ENCODE data around the gene GK2. TPM values are rescaled to one million over a fixed set of nuclear protein-coding genes. Genes with fewer than 3 reads are reported as not detected.

The GK2 gene
- total RNA-seq: 1 to 10 TPM in 1 of 2 donors, not detected in 1; 3.9 TPM

- WGBS: 95% methylated on average over 16 of the region's 16 CpGs
These were observed at the start of gene GK2 for GRCh38 chr4:79408063-79408462. Gene GK2, minus strand, starts transcription at chr4:79408228. Its CDS starts 28 bp downstream, at chr4:79408200.

GRCh38 chr4:79455216-79455615 lies 47.2 kb upstream of the GK2 start:
- Histone ChIP-seq H3K27ac (no peak overlapping the region), H3K36me3 (no peaks in the 10 kb centered on the region), H3K4me3 (no peak overlapping the region), H3K27me3 (replicated peaks; ENCODE audit: insufficient read depth) (no peaks in the 10 kb centered on the region), H3K4me1 (replicated peaks) (no peaks in the 10 kb centered on the region), H3K9me3 (no peaks in the 10 kb centered on the region)
- TF ChIP-seq POLR2A (IDR thresholded peaks at IDR 0.05): no peak
- TF ChIP-seq, protein P1, sequence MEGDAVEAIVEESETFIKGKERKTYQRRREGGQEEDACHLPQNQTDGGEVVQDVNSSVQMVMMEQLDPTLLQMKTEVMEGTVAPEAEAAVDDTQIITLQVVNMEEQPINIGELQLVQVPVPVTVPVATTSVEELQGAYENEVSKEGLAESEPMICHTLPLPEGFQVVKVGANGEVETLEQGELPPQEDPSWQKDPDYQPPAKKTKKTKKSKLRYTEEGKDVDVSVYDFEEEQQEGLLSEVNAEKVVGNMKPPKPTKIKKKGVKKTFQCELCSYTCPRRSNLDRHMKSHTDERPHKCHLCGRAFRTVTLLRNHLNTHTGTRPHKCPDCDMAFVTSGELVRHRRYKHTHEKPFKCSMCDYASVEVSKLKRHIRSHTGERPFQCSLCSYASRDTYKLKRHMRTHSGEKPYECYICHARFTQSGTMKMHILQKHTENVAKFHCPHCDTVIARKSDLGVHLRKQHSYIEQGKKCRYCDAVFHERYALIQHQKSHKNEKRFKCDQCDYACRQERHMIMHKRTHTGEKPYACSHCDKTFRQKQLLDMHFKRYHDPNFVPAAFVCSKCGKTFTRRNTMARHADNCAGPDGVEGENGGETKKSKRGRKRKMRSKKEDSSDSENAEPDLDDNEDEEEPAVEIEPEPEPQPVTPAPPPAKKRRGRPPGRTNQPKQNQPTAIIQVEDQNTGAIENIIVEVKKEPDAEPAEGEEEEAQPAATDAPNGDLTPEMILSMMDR (IDR thresholded peaks at IDR 0.05): no peak
- TF ChIP-seq POLR2AphosphoS5 (IDR thresholded peaks at IDR 0.05): no peak
- WGBS: 79% methylated on average over 5 of the region's 5 CpGs
- DNase-seq (ENCODE audit: low spot score): no peak
- intact Hi-C loops (cut with DNase I): no loop called here

More at GRCh38 chr4:79408063-79408462, at the start of gene GK2:
- Histone ChIP-seq H3K4me1 (replicated peaks) (no peaks in the 10 kb centered on the region), H3K27ac (no peak within 1 kb of the TSS), H3K4me3 (no peak within 1 kb of the TSS), H3K36me3 (no peaks in the 10 kb centered on the region), H3K9me3 (no peaks in the 10 kb centered on the region), H3K27me3 (replicated peaks; ENCODE audit: insufficient read depth) (no peaks in the 10 kb centered on the region)
- DNase-seq (ENCODE audit: low spot score): no peak
- intact Hi-C loops (cut with DNase I): no loop called here
- TF ChIP-seq POLR2A (IDR thresholded peaks at IDR 0.05) (no peak), POLR2AphosphoS5 (IDR thresholded peaks at IDR 0.05) (no peak)

GRCh38 chr4:79454656-79455055 lies 46.6 kb upstream of the GK2 start:
- 43% methylated on average over 2 of the region's 2 CpGs for WGBS
- no peaks in the 10 kb centered on the region for H3K36me3 ChIP-seq
- no peak for DNase-seq (ENCODE audit: low spot score)
- H3K9me3 ChIP-seq: no peaks in the 10 kb centered on the region
- no peak for TF ChIP-seq POLR2A (IDR thresholded peaks at IDR 0.05)
- TF ChIP-seq POLR2AphosphoS5 (IDR thresholded peaks at IDR 0.05): no peak
- TF ChIP-seq, protein P1 (IDR thresholded peaks at IDR 0.05): no peak
- no peaks in the 10 kb centered on the region for H3K4me1 ChIP-seq (replicated peaks)
- no peak overlapping the region for H3K27ac ChIP-seq
- H3K4me3 ChIP-seq: no peak overlapping the region
- no peaks in the 10 kb centered on the region for H3K27me3 ChIP-seq (replicated peaks; ENCODE audit: insufficient read depth)
- intact Hi-C loops (cut with DNase I): no loop called here

GRCh38 chr4:79450053-79450452 lies 42.0 kb upstream of the GK2 start:
- H3K36me3 ChIP-seq: no peaks in the 10 kb centered on the region
- no peak overlapping the region for H3K4me3 ChIP-seq
- no peaks in the 10 kb centered on the region for H3K27me3 ChIP-seq (replicated peaks; ENCODE audit: insufficient read depth)
- no peaks in the 10 kb centered on the region for H3K9me3 ChIP-seq
- 82% methylated on average over 2 of the region's 2 CpGs for WGBS
- H3K27ac ChIP-seq: no peak overlapping the region
- intact Hi-C loops (cut with DNase I): no loop called here
- TF ChIP-seq, protein P1 (IDR thresholded peaks at IDR 0.05): no peak
- TF ChIP-seq POLR2A (IDR thresholded peaks at IDR 0.05) (no peak), POLR2AphosphoS5 (IDR thresholded peaks at IDR 0.05) (no peak)
- H3K4me1 ChIP-seq (replicated peaks): no peaks in the 10 kb centered on the region
- no peak for DNase-seq (ENCODE audit: low spot score)

GRCh38 chr4:79446145-79446544 lies 38.1 kb upstream of the GK2 start:
- H3K36me3 ChIP-seq: no peaks in the 10 kb centered on the region
- intact Hi-C loops (cut with DNase I): no loop called here
- no peak for TF ChIP-seq POLR2A (IDR thresholded peaks at IDR 0.05)
- no peak for TF ChIP-seq POLR2AphosphoS5 (IDR thresholded peaks at IDR 0.05)
- TF ChIP-seq, protein P1 (IDR thresholded peaks at IDR 0.05): no peak
- no peaks in the 10 kb centered on the region for H3K27me3 ChIP-seq (replicated peaks; ENCODE audit: insufficient read depth)
- no peaks in the 10 kb centered on the region for H3K9me3 ChIP-seq
- no peaks in the 10 kb centered on the region for H3K4me1 ChIP-seq (replicated peaks)
- H3K27ac ChIP-seq: no peak overlapping the region
- 59% methylated on average over 4 of the region's 4 CpGs for whole genome bisulfite sequencing
- H3K4me3 ChIP-seq: no peak overlapping the region
- no peak for DNase-seq (ENCODE audit: low spot score)

All from prostate gland (tissue), 2 donors.